PC-3 (cell line): Measurements from ENCODE around the gene TMF1. TPM values are rescaled to one million over a fixed set of nuclear protein-coding genes. Genes with fewer than 3 reads are reported as not detected.

Experiments used
- ATAC-seq: fragments of 200-7000 bp; cut with Tn5 transposase; 2 replicates; pipeline ENCODE4 v1.9.1; 2020; ENCODE audit warnings: mild to moderate bottlenecking, moderate library complexity
- BruUV-seq: library from RNA; stranded (reverse); fragments of 400-500 nt; replicated peaks from 2 replicates; lab custom pipeline; 2021; lab: Mats Ljungman, UMichigan
- CTCF ChIA-PET: fragments of 300-600 bp; sonication (Branson Sonifier 250); formaldehyde crosslinking; loops from one replicate; lab custom pipeline; 2022; ENCODE audit warnings: antibody characterized with exemption; lab: Charles Lee
- POLR2A ChIA-PET: fragments of 300-600 bp; sonication (Branson Sonifier 250); formaldehyde crosslinking; loops from one replicate; lab custom pipeline; 2022; ENCODE audit warnings: antibody characterized with exemption; ENCODE audit not compliant: unreplicated experiment; lab: Charles Lee
- DNase-seq: peaks from one replicate; pipeline ENCODE4 v3.0.0-alpha.2; 2015
- H2AFZ ChIP-seq: fragments of 300-600 bp; sonication (generic); 2 replicates; pipeline ENCODE4 v1.6.0; 2016; ENCODE audit warnings: antibody characterized with exemption, low read length
- H3F3A ChIP-seq: fragments of 300-600 bp; sonication (generic); one replicate; pipeline ENCODE4 v1.6.0; 2017; ENCODE audit warnings: antibody characterized with exemption, low read length, control low read depth, mild to moderate bottlenecking; ENCODE audit not compliant: unreplicated experiment
- H3K27ac ChIP-seq: fragments of 300-600 bp; sonication (generic); 2 replicates; pipeline ENCODE4 v1.5.1; 2016; ENCODE audit warnings: mild to moderate bottlenecking, low read length
- H3K27me3 ChIP-seq: fragments of 300-600 bp; sonication (generic); 2 replicates; pipeline ENCODE4 v1.6.1; 2016; ENCODE audit warnings: low read length, mixed read lengths
- H3K36me3 ChIP-seq: fragments of 300-600 bp; sonication (generic); 2 replicates; pipeline ENCODE4 v1.6.1; 2016; ENCODE audit warnings: low read depth, mixed run types, low read length, mixed read lengths
- H3K4me1 ChIP-seq: fragments of 300-600 bp; sonication (generic); 2 replicates; pipeline ENCODE4 v1.5.1; 2016; ENCODE audit warnings: low read length; ENCODE audit not compliant: insufficient read depth
- H3K4me2 ChIP-seq: fragments of 300-600 bp; sonication (generic); 2 replicates; pipeline ENCODE4 v1.6.0; 2016; ENCODE audit warnings: low read length
- H3K4me3 ChIP-seq: fragments of 300-600 bp; sonication (generic); 2 replicates; pipeline ENCODE4 v1.5.1; 2016; ENCODE audit warnings: mild to moderate bottlenecking, low read length, mixed read lengths
- H3K79me2 ChIP-seq: fragments of 300-600 bp; sonication (generic); 2 replicates; pipeline ENCODE4 v1.6.1; 2017; ENCODE audit warnings: low read length, mixed read lengths
- H3K9ac ChIP-seq: fragments of 300-600 bp; sonication (generic); 2 replicates; pipeline ENCODE4 v1.6.0; 2016; ENCODE audit warnings: mild to moderate bottlenecking, low read length
- H3K9me2 ChIP-seq: fragments of 300-600 bp; sonication (generic); replicated peaks from 2 replicates; pipeline ENCODE4 v1.6.1; 2016; ENCODE audit warnings: mixed run types, low read length, mixed read lengths
- H3K9me3 ChIP-seq: fragments of 300-600 bp; sonication (generic); 2 replicates; pipeline ENCODE4 v1.6.1; 2016; ENCODE audit warnings: low read length, mixed read lengths
- H4K20me1 ChIP-seq: fragments of 300-600 bp; sonication (generic); 2 replicates; pipeline ENCODE4 v1.6.1; 2016; ENCODE audit warnings: low read length, mixed read lengths
- CTCF ChIP-seq: fragments of 300-600 bp; sonication (generic); conservative IDR thresholded peaks from 2 replicates; pipeline ENCODE4 v1.5.1; 2017; ENCODE audit warnings: antibody characterized with exemption, low read depth, mild to moderate bottlenecking, low read length
- EZH2 ChIP-seq: fragments of 300-600 bp; sonication (generic); IDR thresholded peaks from one replicate; pipeline ENCODE4 v1.6.1; 2017; ENCODE audit warnings: antibody characterized with exemption, mild to moderate bottlenecking, low read length; ENCODE audit not compliant: unreplicated experiment
- EZH2phosphoT487 ChIP-seq: fragments of 300-600 bp; sonication (generic); IDR thresholded peaks from 2 replicates; pipeline ENCODE4 v1.6.1; 2018; ENCODE audit warnings: mild to moderate bottlenecking, antibody characterized with exemption, low read length, borderline replicate concordance
- intact Hi-C: fragments of 100-400 bp; cut with micrococcal nuclease; formaldehyde crosslinking; loops from 2 replicates; pipeline ENCODE4 v1.9.0; 2023
- total RNA-seq: library from RNA; depleted of rRNA; stranded (reverse); fragments of >200 nt; gene quantifications from 2 replicates; pipeline ENCODE4 v1.2.3, GENCODE V29; 2014

The TMF1 gene
- total RNA-seq, 1 experiment from 2014 or later = 7.2 TPM

- DNase-seq (no peak), ATAC-seq (no peak)
- H3K36me3 ChIP-seq = no peaks in the 10 kb centered on the region
- BruUV-seq = no TSS peak
- no peaks in the 10 kb centered on the region for H3K9me3 ChIP-seq
- CTCF ChIA-PET = no interaction called here
- no peaks in the 10 kb centered on the region for H3K27me3 ChIP-seq
- H3F3A ChIP-seq = no peaks in the 10 kb centered on the region
- POLR2A ChIA-PET = no interaction called here
- H3K4me1 ChIP-seq = 0 out of 2 replicates have a peak, but pooled peaks cover 1% of the 10 kb centered on the region
- no peaks in the 10 kb centered on the region for H3K9me2 ChIP-seq
- no peak overlapping the region for H3K9ac ChIP-seq
- H3K4me2 ChIP-seq = no peak overlapping the region
- no peaks in the 10 kb centered on the region for H3K79me2 ChIP-seq
- H4K20me1 ChIP-seq = no peaks in the 10 kb centered on the region
- TF ChIP-seq EZH2 (no peak), EZH2phosphoT487 (no peak), CTCF (no peak)
- intact Hi-C loops = no loop called here
- H3K27ac ChIP-seq = no peak overlapping the region
- no peak overlapping the region for H2AFZ ChIP-seq
- no peak overlapping the region for H3K4me3 ChIP-seq
Observed at GRCh38 chr3:69008980-69009379, 43.2 kb downstream of the TMF1 start.

GRCh38 chr3:69005791-69006482, 46.2 kb downstream of the TMF1 start:
- no peak overlapping the region for H3K4me3 ChIP-seq
- CTCF ChIA-PET = no interaction called here
- no TSS peak for BruUV-seq

More at GRCh38 chr3:69005791-69006482, 46.2 kb downstream of the TMF1 start:
- no peaks in the 10 kb centered on the region for H3F3A ChIP-seq
- H4K20me1 ChIP-seq = no peaks in the 10 kb centered on the region
- H3K27me3 ChIP-seq = no peaks in the 10 kb centered on the region
- POLR2A ChIA-PET = no interaction called here
- no peaks in the 10 kb centered on the region for H3K9me2 ChIP-seq
- H3K4me2 ChIP-seq = no peak overlapping the region
- no peak overlapping the region for H3K27ac ChIP-seq
- no peak for ATAC-seq
- no peak overlapping the region for H2AFZ ChIP-seq
- H3K9me3 ChIP-seq = no peaks in the 10 kb centered on the region
- no peak for DNase-seq
- no peak overlapping the region for H3K9ac ChIP-seq
- no peak for TF ChIP-seq CTCF
- TF ChIP-seq EZH2 = no peak
- no peak for TF ChIP-seq EZH2phosphoT487
- intact Hi-C loops = no loop called here
- no peaks in the 10 kb centered on the region for H3K79me2 ChIP-seq
- H3K36me3 ChIP-seq = no peaks in the 10 kb centered on the region
- H3K4me1 ChIP-seq = no peaks in the 10 kb centered on the region
